ENCODE data around the gene ARNT2. TPM values are rescaled to one million over a fixed set of nuclear protein-coding genes. Genes with fewer than 3 reads are reported as not detected.

The ARNT2 gene
- polyA plus RNA-seq, 2 of the 4 experiments (the other 2 are of a cell fraction), result 8.9 to 17.0 TPM

GRCh38 chr15:80487839-80488390 lies 83.7 kb downstream of the ARNT2 start:
- POLR2A ChIA-PET, result no interaction called here
- no peak for ATAC-seq
- Histone ChIP-seq H3K4me2 (no peak overlapping the region), H3K9me3 (no peaks in the 10 kb centered on the region), H3K27ac (no peak overlapping the region), H3K4me3 (no peak overlapping the region), H3K4me1 (peaks cover 24% of the 10 kb centered on the region)
- CTCF ChIA-PET, result interaction anchor here (3.8 kb wide), 1 partner anchor 32 kb away, joined by 24 read pairs; no protein-coding TSS in a partner anchor
- TF ChIP-seq TFCP2L1 (CRISPR knock-in tag; IDR thresholded peaks at IDR 0.05) (no peak), PHF8 (IDR thresholded peaks at IDR 0.05; ENCODE audit: borderline replicate concordance, low read depth) (no peak), RNF2 (IDR thresholded peaks at IDR 0.05; ENCODE audit: borderline replicate concordance, low read depth) (no peak), E2F6 (IDR thresholded peaks at IDR 0.05; ENCODE audit: borderline replicate concordance, low read depth) (no peak), CBX8 (IDR thresholded peaks at IDR 0.05) (no peak), EP300 (IDR thresholded peaks at IDR 0.05) (no peak), HES2 (IDR thresholded peaks at IDR 0.05) (no peak), NR3C1 (IDR thresholded peaks at IDR 0.05) (no peak), FOSB (CRISPR knock-in tag; IDR thresholded peaks at IDR 0.05) (no peak)
- DNase-seq (ENCODE audit: low read depth in 1 of 2, low spot score in 1 of 2), result no peak
- peak; percentile 23 for FAIRE-seq
- WGBS (ENCODE audit: missing lambda C conversion rate), result 89% methylated on average over 4 of the region's 4 CpGs

GRCh38 chr15:80489030-80489594 lies 84.9 kb downstream of the ARNT2 start:
- peaks cover 36% of the 10 kb centered on the region for H3K4me1 ChIP-seq
- ChIA-PET CTCF (interaction anchor here (1.4 to 3.8 kb wide), 4 partner anchors 15 to 481 kb away, joined by 4 to 24 read pairs (median 9); no protein-coding TSS in a partner anchor), POLR2A (no interaction called here)
- FAIRE-seq, result no peak
- DNase-seq (ENCODE audit: low read depth in 1 of 2, low spot score in 1 of 2), result no peak
- no peak for ATAC-seq
- H3K4me3 ChIP-seq, result no peak overlapping the region
- 57% methylated on average over 7 of the region's 7 CpGs for WGBS (ENCODE audit: missing lambda C conversion rate)
- peak overlapping the region; percentile 19 for H3K4me2 ChIP-seq
- no peak for TF ChIP-seq FOSL2 (IDR thresholded peaks at IDR 0.05)
- TF ChIP-seq FOSL2 (CRISPR knock-in tag; IDR thresholded peaks at IDR 0.05), result peak; percentile 71
- no peak for TF ChIP-seq CHD2 (IDR thresholded peaks at IDR 0.05; ENCODE audit: low read length, partially characterized antibody)
- 0 out of 4 replicates have a peak, but pooled peaks of 1 of the 2 experiments have one; percentile 11 for TF ChIP-seq CEBPB (IDR thresholded peaks at IDR 0.05)
- no peak for TF ChIP-seq TFCP2L1 (CRISPR knock-in tag; IDR thresholded peaks at IDR 0.05)
- H3K27ac ChIP-seq, result peak overlapping the region in 1 of 2 experiments; percentile 27; a peak in 3 of 6 replicates
- no peaks in the 10 kb centered on the region for H3K9me3 ChIP-seq

GRCh38 chr15:80490431-80490990 lies 86.3 kb downstream of the ARNT2 start:
- no peak for FAIRE-seq
- 90% methylated on average over 9 of the region's 9 CpGs for WGBS (ENCODE audit: missing lambda C conversion rate)

More at GRCh38 chr15:80490431-80490990, 86.3 kb downstream of the ARNT2 start:
- ChIA-PET POLR2A (no interaction called here), CTCF (interaction anchor here (0.6 to 2.9 kb wide), 5 partner anchors 9 to 285 kb away, joined by 3 to 11 read pairs (median 4); no protein-coding TSS in a partner anchor)
- H3K4me2 ChIP-seq, result no peak overlapping the region
- H3K4me3 ChIP-seq, result no peak overlapping the region
- H3K27ac ChIP-seq, result no peak overlapping the region
- peaks cover 44% of the 10 kb centered on the region for H3K4me1 ChIP-seq
- no peak for ATAC-seq
- DNase-seq (ENCODE audit: low read depth in 1 of 2, low spot score in 1 of 2), result no peak
- no peaks in the 10 kb centered on the region for H3K9me3 ChIP-seq
- no peak for TF ChIP-seq GATA3 (IDR thresholded peaks at IDR 0.05; ENCODE audit: borderline replicate concordance)
- TF ChIP-seq HOXB5 (CRISPR knock-in tag; IDR thresholded peaks at IDR 0.05), result no peak
- no peak for TF ChIP-seq HEYL (CRISPR knock-in tag; IDR thresholded peaks at IDR 0.05)
- no peak for TF ChIP-seq NR3C1 (IDR thresholded peaks at IDR 0.05)
- no peak for TF ChIP-seq TP53 (CRISPR knock-in tag; IDR thresholded peaks at IDR 0.05)
- no peak for TF ChIP-seq ESRRA (IDR thresholded peaks at IDR 0.05; ENCODE audit: borderline replicate concordance, low read length)
- no peak for TF ChIP-seq ZSCAN20 (CRISPR knock-in tag; IDR thresholded peaks at IDR 0.05)
- no peak for TF ChIP-seq MYC (IDR thresholded peaks at IDR 0.05; ENCODE audit: borderline replicate concordance, low read length)
- no peak for TF ChIP-seq POLR2A (IDR thresholded peaks at IDR 0.05; ENCODE audit: low read length)
- TF ChIP-seq HES2 (IDR thresholded peaks at IDR 0.05), result no peak

Data from A549 (cell line).